Endothelial cell of umbilical vein (primary cell): ENCODE results near the gene GSE1. TPM values are rescaled to one million over a fixed set of nuclear protein-coding genes. Genes with fewer than 3 reads are reported as not detected.
A peak's percentile ranks its signal among the peaks of the same experiment; 100 is the strongest.

ENCODE experiments used
- BruUV-seq: library from RNA; stranded (reverse); fragments of 400-500 nt; replicated peaks from 2 replicates; lab custom pipeline; 2021; lab: Mats Ljungman, UMichigan
- CTCF ChIA-PET: fragments of 300-600, 350-600 bp; sonication (Branson Sonifier 250); formaldehyde crosslinking; loops from one replicate; lab custom pipeline; 2021; ENCODE audit warnings: antibody characterized with exemption, inconsistent platforms; lab: Charles Lee
- POLR2A ChIA-PET: fragments of 300-600, 350-600 bp; sonication (Branson Sonifier 250); formaldehyde crosslinking; loops from one replicate; lab custom pipeline; 2021; ENCODE audit warnings: antibody characterized with exemption, inconsistent platforms; lab: Charles Lee
- DNase-seq: peaks from one replicate; pipeline ENCODE4 v3.0.0-alpha.2; 2011; ENCODE audit warnings: low read depth, low spot score
- FAIRE-seq: peaks from 2 replicates; lab custom pipeline; 2011; peaks lifted over from hg19 to GRCh38; lab: Jason Lieb, UNC
- H2AFZ ChIP-seq: 2 replicates; pipeline ENCODE4 v1.6.0; 2012; ENCODE audit warnings: low read depth, low read length, control low read depth, inconsistent platforms
- H3K27ac ChIP-seq: 2 replicates; pipeline ENCODE4 v1.5.1; 2011; ENCODE audit warnings: low read depth, mild to moderate bottlenecking, control low read depth, low read length, moderate library complexity; ENCODE audit not compliant: insufficient read depth
- H3K27me3 ChIP-seq, 2 experiments: 2 replicates each; pipeline versions ENCODE4 v1.6.0 to v1.6.1; 2011; ENCODE audit warnings: low read length in 2 of 2, mixed read lengths in 1 of 2; ENCODE audit not compliant: control insufficient read depth in 2 of 2, insufficient read depth in 2 of 2
- H3K36me3 ChIP-seq, 2 experiments: 2 replicates in 1 of 2; 3 replicates in 1 of 2; pipeline ENCODE4 v1.5.1; 2011; ENCODE audit warnings: low read length in 2 of 2, mild to moderate bottlenecking in 1 of 2, moderate library complexity in 1 of 2; ENCODE audit not compliant: control insufficient read depth in 2 of 2, insufficient read depth in 2 of 2; ENCODE audit errors: extremely low read depth in 1 of 2
- H3K4me1 ChIP-seq: 3 replicates; pipeline ENCODE4 v1.5.1; 2011; ENCODE audit warnings: mild to moderate bottlenecking, low read length; ENCODE audit not compliant: control insufficient read depth, insufficient read depth; ENCODE audit errors: extremely low read depth
- H3K4me2 ChIP-seq: 2 replicates; pipeline ENCODE4 v1.6.1; 2011; ENCODE audit warnings: low read length, control low read depth, mixed read lengths; ENCODE audit not compliant: insufficient read depth
- H3K4me3 ChIP-seq, 3 experiments: fragments of 200-600 bp in 1 of 3; sonication (generic), shearing (Covaris generic) in 1 of 3; replicated peaks in 1 of 3; 2 replicates each; pipeline ENCODE4 v1.5.1; 2011 to 2016; ENCODE audit warnings: control low read depth in 3 of 3, low read length in 3 of 3, mild to moderate bottlenecking in 2 of 3, inconsistent platforms in 1 of 3, low read depth in 1 of 3, moderate library complexity in 1 of 3; ENCODE audit not compliant: insufficient read depth in 1 of 3
- H3K79me2 ChIP-seq: 2 replicates; pipeline ENCODE4 v1.6.0; 2012; ENCODE audit warnings: low read length, inconsistent platforms; ENCODE audit not compliant: control insufficient read depth, insufficient read depth
- H3K9ac ChIP-seq: replicated peaks from 2 replicates; pipeline ENCODE3; 2011; ENCODE audit warnings: low read length, control low read depth; ENCODE audit not compliant: insufficient read depth; ENCODE audit errors: extremely low read depth
- H3K9me1 ChIP-seq: replicated peaks from 3 replicates; pipeline ENCODE4 v1.6.0; 2011; ENCODE audit warnings: mild to moderate bottlenecking, low read length; ENCODE audit not compliant: control insufficient read depth, insufficient read depth; ENCODE audit errors: extremely low read depth
- H3K9me3 ChIP-seq: replicated peaks from 2 replicates; pipeline ENCODE4 v1.5.1; 2012; ENCODE audit warnings: low read length, inconsistent platforms; ENCODE audit not compliant: control insufficient read depth, insufficient read depth
- H4K20me1 ChIP-seq: replicated peaks from 2 replicates; pipeline ENCODE3; 2011; ENCODE audit warnings: mild to moderate bottlenecking, low read length; ENCODE audit not compliant: control insufficient read depth, insufficient read depth; ENCODE audit errors: extremely low read depth
- EZH2 ChIP-seq: IDR thresholded peaks from 2 replicates; pipeline ENCODE4 v1.6.1; 2012; ENCODE audit warnings: borderline replicate concordance, low read depth, mild to moderate bottlenecking, moderate library complexity, low read length, inconsistent platforms; ENCODE audit not compliant: severe bottlenecking
- FOS ChIP-seq: IDR thresholded peaks from 2 replicates; pipeline ENCODE4 v1.6.1; 2011; ENCODE audit warnings: mild to moderate bottlenecking, low read length, moderate library complexity, borderline replicate concordance; ENCODE audit not compliant: insufficient read depth
- GATA2 ChIP-seq: IDR thresholded peaks from 2 replicates; pipeline ENCODE4 v1.7.0; 2011; ENCODE audit warnings: low read depth, mild to moderate bottlenecking, moderate library complexity, mixed read lengths, low read length; ENCODE audit not compliant: insufficient read length, insufficient read depth
- JUN ChIP-seq: IDR thresholded peaks from 2 replicates; pipeline ENCODE4 v1.6.1; 2011; ENCODE audit warnings: borderline replicate concordance, low read depth; ENCODE audit not compliant: insufficient read length, insufficient read depth
- MYC ChIP-seq: IDR thresholded peaks from one replicate; pipeline ENCODE4 v1.6.1; 2011; ENCODE audit warnings: mild to moderate bottlenecking, low read depth, low read length
- POLR2A ChIP-seq: IDR thresholded peaks from 2 replicates; pipeline ENCODE4 v1.6.1; 2012; ENCODE audit warnings: low read depth, mild to moderate bottlenecking, control low read depth, low read length
- POLR2AphosphoS5 ChIP-seq: IDR thresholded peaks from 2 replicates; pipeline ENCODE4 v1.6.1; 2012; ENCODE audit warnings: low read depth, mild to moderate bottlenecking, control low read depth, low read length, moderate library complexity; ENCODE audit not compliant: insufficient read depth
- dilution Hi-C: fragments of 300-500 bp; cut with MboI; formaldehyde crosslinking; loops from one replicate; pipeline ENCODE4 v1.15.0; 2019; ENCODE audit warnings: low sequenced_read_pairs; ENCODE audit not compliant: extremely low pct_ligation_motif_present
- intact Hi-C: fragments of 100-400 bp; cut with micrococcal nuclease; formaldehyde crosslinking; loops from one replicate; pipeline ENCODE4 v1.10.0; 2022
- polyA plus RNA-seq, 4 experiments: library from polyadenylated mRNA; depleted of rRNA in 3 of 4; stranded (reverse) in 3 of 4; unstranded in 1 of 4; fragments of >200 nt; gene quantifications; 2 replicates each; pipeline versions ENCODE4 v1.2.1 to v1.2.3, GENCODE V29; 2011 to 2012; ENCODE audit warnings: missing spikeins in 1 of 4
- total RNA-seq: library from RNA; stranded (reverse); gene quantifications from 2 replicates; pipeline ENCODE4 v1.2.3, GENCODE V29; 2021
- TF ChIP-seq, protein P1 (sequence below), 2 donors: IDR thresholded peaks; 1 replicate in 1 of 2; 2 replicates in 1 of 2; pipeline ENCODE4 v1.5.1; 2011; ENCODE audit warnings: low read length in 2 of 2, mild to moderate bottlenecking in 2 of 2, moderate library complexity in 2 of 2, control low read depth in 1 of 2, inconsistent platforms in 1 of 2, low read depth in 1 of 2; ENCODE audit not compliant: insufficient read depth in 1 of 2; ENCODE audit errors: extremely low read depth in 1 of 2
- TF ChIP-seq, protein P2 (sequence below): IDR thresholded peaks from 2 replicates; pipeline ENCODE4 v1.6.1; 2011; ENCODE audit not compliant: insufficient read depth, insufficient read length

The GSE1 gene
- total and polyA plus RNA-seq, 2 donors (not counting 3 experiments of a cell fraction or from before 2014, with no cell fraction given), result 4.2 to 18.3 TPM

DNA sequence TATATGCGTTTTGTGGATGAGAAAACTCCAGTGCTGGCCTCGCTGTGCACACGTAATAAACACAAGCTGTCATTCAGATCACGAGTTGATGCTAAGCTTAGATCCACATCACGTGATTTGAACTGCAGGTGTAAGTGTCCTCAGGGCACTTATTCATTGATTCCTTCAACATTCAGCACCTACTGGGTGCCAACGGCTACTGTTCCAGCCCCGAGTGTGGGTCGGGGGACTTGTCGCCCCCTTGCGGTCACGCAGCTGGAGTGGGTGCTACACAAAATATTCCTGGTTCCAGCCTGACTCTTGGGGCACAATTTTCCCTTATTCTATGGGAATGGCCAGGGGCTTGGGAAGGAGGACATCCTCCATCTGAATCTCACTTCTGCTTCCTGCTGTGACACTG lies 105.6 kb downstream of the GSE1 start:
- peaks cover 25% of the 10 kb centered on the region for H3K4me1 ChIP-seq
- H3K9ac ChIP-seq, result no peak overlapping the region
- no peaks in the 10 kb centered on the region for H4K20me1 ChIP-seq
- DNase-seq (no peak), FAIRE-seq (peak; percentile 21)
- no peak overlapping the region for H3K4me2 ChIP-seq
- TF ChIP-seq, protein P1, sequence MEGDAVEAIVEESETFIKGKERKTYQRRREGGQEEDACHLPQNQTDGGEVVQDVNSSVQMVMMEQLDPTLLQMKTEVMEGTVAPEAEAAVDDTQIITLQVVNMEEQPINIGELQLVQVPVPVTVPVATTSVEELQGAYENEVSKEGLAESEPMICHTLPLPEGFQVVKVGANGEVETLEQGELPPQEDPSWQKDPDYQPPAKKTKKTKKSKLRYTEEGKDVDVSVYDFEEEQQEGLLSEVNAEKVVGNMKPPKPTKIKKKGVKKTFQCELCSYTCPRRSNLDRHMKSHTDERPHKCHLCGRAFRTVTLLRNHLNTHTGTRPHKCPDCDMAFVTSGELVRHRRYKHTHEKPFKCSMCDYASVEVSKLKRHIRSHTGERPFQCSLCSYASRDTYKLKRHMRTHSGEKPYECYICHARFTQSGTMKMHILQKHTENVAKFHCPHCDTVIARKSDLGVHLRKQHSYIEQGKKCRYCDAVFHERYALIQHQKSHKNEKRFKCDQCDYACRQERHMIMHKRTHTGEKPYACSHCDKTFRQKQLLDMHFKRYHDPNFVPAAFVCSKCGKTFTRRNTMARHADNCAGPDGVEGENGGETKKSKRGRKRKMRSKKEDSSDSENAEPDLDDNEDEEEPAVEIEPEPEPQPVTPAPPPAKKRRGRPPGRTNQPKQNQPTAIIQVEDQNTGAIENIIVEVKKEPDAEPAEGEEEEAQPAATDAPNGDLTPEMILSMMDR (IDR thresholded peaks at IDR 0.05; ENCODE audit: extremely low read depth in 1 of 2, insufficient read depth in 1 of 2, low read depth in 1 of 2, low read length in 2 of 2), result peak; percentile 52 to 61
- TF ChIP-seq EZH2, result no peak
- intact Hi-C loops, result loop anchor here (1.0 kb wide), 3 partner anchors 32 to 59 kb away; no protein-coding TSS in a partner anchor
- CTCF ChIA-PET, result interaction anchor here (0.6 to 8.1 kb wide), 12 partner anchors 9 to 102 kb away, joined by 3 to 119 read pairs (median 3); no protein-coding TSS in a partner anchor
- H2AFZ ChIP-seq, result no peak overlapping the region
- POLR2A ChIA-PET, result no interaction called here
- H3K27ac ChIP-seq, result no peak overlapping the region
- no peaks in the 10 kb centered on the region for H3K9me3 ChIP-seq
- no TSS peak for BruUV-seq
- H3K9me1 ChIP-seq, result no peaks in the 10 kb centered on the region
- peaks cover 7% of the 10 kb centered on the region for H3K79me2 ChIP-seq
- no peak overlapping the region for H3K4me3 ChIP-seq
- no peaks in the 10 kb centered on the region for H3K36me3 ChIP-seq
- dilution Hi-C loops, result no loop called here
- no peaks in the 10 kb centered on the region for H3K27me3 ChIP-seq

DNA sequence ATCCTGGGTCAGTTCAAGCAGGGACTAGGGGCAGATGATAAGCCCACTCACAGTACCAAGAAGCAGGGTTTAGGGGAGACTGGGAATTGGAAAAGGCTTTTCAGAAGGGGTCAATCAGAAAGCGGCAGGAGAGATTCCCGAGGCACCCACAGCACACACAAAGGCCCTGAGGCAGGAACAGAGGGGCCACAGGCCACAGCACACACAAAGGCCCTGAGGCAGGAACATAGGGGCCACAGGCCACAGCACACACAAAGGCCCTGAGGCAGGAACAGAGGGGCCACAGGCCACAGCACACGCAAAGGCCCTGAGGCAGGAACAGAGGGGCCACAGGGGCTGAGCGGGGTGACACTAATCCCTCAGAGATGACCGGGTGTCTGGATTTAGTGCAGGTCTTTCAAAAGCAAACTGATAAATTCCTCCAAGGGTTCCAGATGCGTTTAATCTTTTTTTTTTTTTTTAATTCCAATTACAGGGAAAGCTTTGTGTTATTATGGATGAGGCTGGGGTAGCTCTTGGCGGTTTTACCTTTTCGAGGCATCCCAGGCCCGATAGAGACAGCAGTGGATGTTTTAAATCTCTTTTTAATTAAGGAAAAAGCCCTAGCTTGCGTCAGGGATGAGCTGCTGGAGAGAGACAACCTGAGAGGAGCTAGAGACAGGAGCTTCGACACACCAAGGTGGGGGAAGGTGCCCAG lies 106.6 kb downstream of the GSE1 start:
- no peak overlapping the region for H3K4me2 ChIP-seq

More for the DNA sequence above, 106.6 kb downstream of the GSE1 start:
- ChIA-PET CTCF (interaction anchor here (0.8 to 8.1 kb wide), 5 partner anchors 18 to 103 kb away, joined by 3 to 119 read pairs (median 5); no protein-coding TSS in a partner anchor), POLR2A (no interaction called here)
- FAIRE-seq (no peak), DNase-seq (no peak)
- Histone ChIP-seq H3K9me1 (no peaks in the 10 kb centered on the region), H3K27ac (no peak overlapping the region), H3K79me2 (peaks cover 7% of the 10 kb centered on the region), H3K4me3 (no peak overlapping the region), H3K36me3 (no peaks in the 10 kb centered on the region), H4K20me1 (no peaks in the 10 kb centered on the region), H2AFZ (no peak overlapping the region), H3K27me3 (no peaks in the 10 kb centered on the region), H3K9me3 (no peaks in the 10 kb centered on the region), H3K9ac (no peak overlapping the region), H3K4me1 (peaks cover 25% of the 10 kb centered on the region)
- intact Hi-C loops (no loop called here), dilution Hi-C loops (no loop called here)
- BruUV-seq, result no TSS peak
- TF ChIP-seq, protein P2, sequence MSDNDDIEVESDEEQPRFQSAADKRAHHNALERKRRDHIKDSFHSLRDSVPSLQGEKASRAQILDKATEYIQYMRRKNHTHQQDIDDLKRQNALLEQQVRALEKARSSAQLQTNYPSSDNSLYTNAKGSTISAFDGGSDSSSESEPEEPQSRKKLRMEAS, result no peak
- TF ChIP-seq JUN (no peak), GATA2 (no peak), POLR2AphosphoS5 (no peak), FOS (no peak), MYC (no peak), POLR2A (no peak), EZH2 (no peak)
- TF ChIP-seq, protein P1 (IDR thresholded peaks at IDR 0.05; ENCODE audit: extremely low read depth in 1 of 2, insufficient read depth in 1 of 2, low read depth in 1 of 2, low read length in 2 of 2), result no peak
